GM19397 (cell line): Measurements from ENCODE around the gene TCEAL4.
"Not testable (repeated sequence)": the region's sequence is repeated elsewhere in the genome, so short reads cannot be mapped to it uniquely, and the experiment has no call there.

Source experiments
- ATAC-seq: cut with Tn5 transposase; IDR thresholded peaks from one replicate; pipeline ENCODE4 v1.9.1; 2021; ENCODE audit warnings: mild to moderate bottlenecking, moderate library complexity; ENCODE audit not compliant: unreplicated experiment

The TCEAL4 gene

GRCh38 chrX:103586659-103587058, 1.3 kb downstream of the TCEAL4 start:
- no peak for ATAC-seq

GRCh38 chrX:103592295-103592694, 7.0 kb downstream of the TCEAL4 start:
- ATAC-seq = not testable (repeated sequence)

- not testable (repeated sequence) for ATAC-seq
Measured at GRCh38 chrX:103595202-103595601, 9.9 kb downstream of the TCEAL4 start.

- peak; percentile 91 for ATAC-seq
Measured at GRCh38 chrX:103607364-103608305, 22.3 kb downstream of the TCEAL4 start, which contains the start of gene TCEAL3. TCEAL3 (plus strand) TSS chrX:103607963; CDS start chrX:103609065, 1,102 bp downstream.

- ATAC-seq = peak; percentile 18
Measured at GRCh38 chrX:103608306-103608963, 23.1 kb downstream of the TCEAL4 start.

- ATAC-seq = no peak
Measured at GRCh38 chrX:103610282-103610681, 25.0 kb downstream of the TCEAL4 start.

- no peak for ATAC-seq
Measured at GRCh38 chrX:103613362-103613890, 28.1 kb downstream of the TCEAL4 start.

GRCh38 chrX:103614999-103615398, 29.7 kb downstream of the TCEAL4 start:
- ATAC-seq = no peak

GRCh38 chrX:103615781-103616371, 30.6 kb downstream of the TCEAL4 start:
- ATAC-seq = no peak

- ATAC-seq = no peak
Measured at GRCh38 chrX:103616676-103617186, 31.4 kb downstream of the TCEAL4 start.

- ATAC-seq = no peak
Measured at GRCh38 chrX:103624111-103624510, 38.8 kb downstream of the TCEAL4 start.

- no peak for ATAC-seq
Measured at GRCh38 chrX:103626855-103627254, 41.5 kb downstream of the TCEAL4 start.

- peak; percentile 75 for ATAC-seq
Measured at GRCh38 chrX:103628386-103629317, 43.3 kb downstream of the TCEAL4 start, which contains the start of gene TCEAL1. TCEAL1 (plus strand) TSS chrX:103628975; CDS start chrX:103629917, 942 bp downstream.

GRCh38 chrX:103629318-103630170, 44.2 kb downstream of the TCEAL4 start:
- no peak for ATAC-seq

- no peak for ATAC-seq
Measured at GRCh38 chrX:103630171-103630511, 44.8 kb downstream of the TCEAL4 start.

GRCh38 chrX:103631145-103631544, 45.8 kb downstream of the TCEAL4 start:
- ATAC-seq = no peak

- ATAC-seq = no peak
Measured at GRCh38 chrX:103635436-103635835, 50.1 kb downstream of the TCEAL4 start.
